Central memory CD4-positive, alpha-beta T cell (primary cell): ENCODE results near the gene OXLD1.
A peak's percentile ranks its signal among the peaks of the same experiment; 100 is the strongest.

Experiments used
- DNase-seq: peaks from one replicate; pipeline ENCODE4 v3.0.0; 2022

Gene OXLD1

DNA sequence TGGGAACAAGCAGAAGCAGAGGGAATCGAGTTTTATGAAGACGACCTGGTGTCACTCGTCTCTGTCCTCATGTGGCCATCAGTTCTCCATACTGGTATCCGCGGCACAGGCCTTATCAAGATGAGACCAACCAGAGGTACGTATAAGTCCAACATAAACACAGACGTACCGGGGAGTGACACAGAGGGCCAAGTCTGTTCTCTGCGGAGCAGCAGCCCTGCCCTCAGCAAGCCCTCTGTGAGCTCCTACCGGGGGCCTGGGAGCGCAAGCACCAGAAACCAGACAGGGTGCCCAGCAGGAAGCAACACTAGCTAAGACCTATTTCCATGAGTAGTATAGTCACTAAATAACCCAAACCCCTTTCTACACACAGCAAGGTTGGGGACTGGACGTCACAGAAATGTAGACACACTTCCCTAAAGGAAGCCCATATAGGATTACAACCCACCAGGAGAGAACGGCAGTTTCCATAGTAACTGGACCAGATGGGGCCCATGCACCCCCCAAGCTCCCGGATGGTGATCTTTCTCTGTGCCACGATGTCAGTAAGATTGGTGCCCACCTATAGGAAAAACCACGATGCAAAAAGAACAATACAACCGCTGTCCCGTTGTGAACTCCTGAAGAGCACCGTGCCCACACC is 16.3 kb upstream of the OXLD1 start:
- no peak for DNase-seq

DNA sequence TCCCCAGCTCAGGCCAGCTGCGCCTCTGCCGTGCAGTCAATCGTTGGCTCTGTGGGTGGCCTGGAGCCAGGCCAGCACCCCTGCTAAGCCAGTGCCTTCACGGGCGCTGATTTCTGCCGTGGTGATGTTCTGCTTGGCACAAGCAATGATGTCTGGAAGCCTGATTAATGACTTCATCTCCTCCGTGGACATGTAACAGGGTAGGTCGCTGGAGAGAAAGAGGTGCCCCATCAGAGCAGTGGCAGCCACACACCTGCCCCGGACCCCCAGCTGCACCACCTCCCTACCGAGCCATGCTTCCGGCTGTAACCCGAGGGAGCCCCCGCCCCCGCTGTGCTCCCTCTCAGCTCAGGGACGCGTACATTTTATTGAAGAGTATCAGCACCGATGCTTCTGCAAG is 15.3 kb upstream of the OXLD1 start:
- no peak for DNase-seq

DNA sequence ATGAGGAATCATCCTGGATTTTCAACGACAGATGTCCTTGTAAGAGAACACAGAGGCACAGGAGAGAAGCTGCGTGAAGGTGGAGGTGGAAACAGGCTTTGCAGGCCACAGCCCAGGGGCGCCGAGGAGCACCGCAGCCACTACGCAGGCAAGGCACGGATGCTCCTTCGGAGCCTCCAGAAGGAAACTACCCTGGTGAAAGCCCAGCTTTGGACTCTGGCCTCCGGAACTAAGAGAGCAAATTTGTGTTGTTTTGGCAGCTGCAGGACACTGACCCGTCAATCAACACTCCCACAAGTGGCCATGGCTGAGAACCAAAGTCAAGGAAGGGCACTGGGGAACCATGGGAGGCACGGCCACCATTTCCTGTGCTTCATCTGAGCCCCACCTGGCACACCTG is 13.7 kb upstream of the OXLD1 start:
- no peak for DNase-seq

DNA sequence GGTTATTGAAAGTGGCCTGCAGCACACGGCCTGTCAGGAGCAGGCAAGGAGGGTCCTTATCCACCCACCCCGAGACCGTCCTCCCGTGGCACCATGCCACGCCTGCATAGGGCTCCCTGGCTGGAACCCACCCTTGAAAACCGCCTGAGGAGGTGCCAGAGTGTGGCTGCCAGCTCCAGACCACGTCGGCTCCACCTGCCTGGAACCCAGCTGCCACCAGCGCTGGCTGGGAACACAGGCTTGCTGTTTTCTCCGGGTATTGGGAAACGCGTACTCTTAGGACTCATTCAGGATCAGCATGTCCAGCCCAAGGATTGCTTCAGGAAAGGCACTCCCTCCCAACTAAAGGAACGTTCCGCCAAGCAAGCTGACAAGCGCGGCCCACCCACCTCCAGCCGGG is 10.5 kb upstream of the OXLD1 start:
- DNase-seq = no peak

DNA sequence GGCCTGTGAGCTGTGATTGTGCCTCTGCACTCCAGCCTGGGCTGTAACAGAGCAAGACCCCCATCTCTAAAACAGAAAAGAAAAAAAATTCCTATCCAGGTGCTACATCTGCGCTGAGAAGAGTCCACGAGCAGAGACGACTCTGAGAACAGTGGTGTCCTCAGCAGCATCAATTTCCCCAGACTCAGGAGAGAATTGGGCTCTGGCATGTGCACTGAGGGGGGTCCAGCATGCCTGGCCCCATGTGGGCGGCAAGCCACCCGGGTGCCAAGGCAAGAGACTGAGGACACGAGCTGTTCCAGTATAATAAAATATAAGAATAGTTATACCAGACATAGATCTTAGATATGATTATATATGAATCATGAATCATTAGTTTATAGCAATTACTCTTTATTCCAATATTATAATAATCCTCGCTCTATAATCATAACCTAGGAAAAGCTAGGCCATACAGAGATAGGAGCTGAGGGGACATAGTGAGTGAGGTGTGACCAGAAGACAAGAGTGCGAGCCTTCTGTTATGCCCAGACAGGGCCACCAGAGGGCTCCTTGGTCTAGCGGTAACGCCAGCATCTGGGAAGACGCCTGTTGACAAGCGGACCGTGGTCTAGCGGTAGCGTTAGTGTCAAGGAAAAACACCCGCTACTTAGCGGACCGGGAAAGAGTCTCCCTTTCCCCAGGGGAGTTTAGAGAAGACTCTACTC is 9.3 kb upstream of the OXLD1 start:
- peak; percentile 18 for DNase-seq

DNA sequence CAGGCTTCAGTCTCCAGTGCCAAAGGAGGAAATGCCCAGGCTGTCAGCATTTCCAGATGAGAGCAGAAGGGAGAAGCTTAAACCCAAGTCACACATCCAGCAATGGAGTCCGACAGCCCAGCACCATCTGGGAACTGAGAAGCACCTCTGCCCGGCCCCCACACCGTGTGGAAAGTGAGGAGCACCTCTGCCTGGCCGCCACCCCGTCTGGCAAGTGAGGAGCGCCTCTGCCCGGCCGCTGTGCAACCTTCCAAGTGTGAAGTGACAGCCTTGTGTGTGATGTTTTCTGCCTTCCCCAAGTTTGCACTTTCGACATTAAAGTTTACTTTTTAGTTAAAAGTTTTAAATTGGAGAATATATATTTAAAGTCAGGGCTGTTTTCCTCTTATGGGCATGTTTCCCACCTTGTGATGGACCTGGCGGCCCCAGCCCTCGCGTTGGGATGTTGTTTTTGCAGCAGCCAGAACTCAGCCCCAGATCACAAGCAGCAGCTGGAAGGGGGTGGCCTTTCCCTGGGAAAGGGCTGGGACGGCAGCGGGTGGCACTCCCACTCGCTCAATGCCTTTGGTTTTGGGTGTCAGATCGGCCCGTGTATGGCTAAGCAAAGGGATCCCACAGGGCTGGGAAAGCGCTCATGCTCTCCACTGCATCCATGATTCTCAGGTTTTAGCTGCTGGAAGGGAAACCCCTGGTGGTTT is 7.3 kb upstream of the OXLD1 start:
- no peak for DNase-seq

DNA sequence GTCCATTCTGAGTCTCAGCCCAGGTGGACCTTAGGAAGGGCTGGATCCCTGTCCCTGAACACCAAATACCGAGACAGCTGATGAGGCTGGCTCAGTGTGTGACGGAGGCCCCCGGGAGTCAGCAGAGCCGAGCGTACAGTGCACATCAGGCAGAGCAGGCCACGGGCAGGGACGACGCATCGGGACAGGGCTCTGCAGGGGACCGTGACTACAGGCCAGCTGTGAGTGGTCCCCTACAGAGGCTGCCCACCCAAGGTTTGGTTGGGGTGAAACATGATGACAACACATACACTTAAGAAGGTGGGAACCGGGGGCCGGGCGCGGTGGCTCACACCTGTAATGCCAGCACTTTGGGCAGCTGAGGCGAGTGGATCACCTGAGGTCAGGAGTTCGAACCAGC is 6.5 kb upstream of the OXLD1 start:
- DNase-seq = no peak

DNA sequence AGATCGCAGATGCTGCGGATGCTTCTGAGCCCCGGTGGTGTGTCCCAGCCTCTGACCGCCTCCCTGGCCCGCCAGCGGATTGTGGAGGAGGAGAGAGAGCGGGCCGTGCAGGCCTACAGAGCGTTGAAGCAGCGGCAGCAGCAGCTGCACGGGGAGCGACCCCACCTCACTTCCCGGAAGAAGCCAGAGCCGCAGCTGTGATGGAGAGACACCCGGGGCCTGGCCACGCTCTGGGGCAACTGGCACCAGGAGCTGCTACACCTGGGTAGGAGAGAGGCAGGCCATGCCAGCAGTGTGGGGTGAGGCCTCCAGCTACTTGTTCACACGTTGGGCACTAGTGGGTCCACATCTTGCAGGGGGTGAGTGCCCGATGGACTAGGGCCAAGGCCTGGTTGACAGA is 6.1 kb upstream of the OXLD1 start:
- DNase-seq = no peak

DNA sequence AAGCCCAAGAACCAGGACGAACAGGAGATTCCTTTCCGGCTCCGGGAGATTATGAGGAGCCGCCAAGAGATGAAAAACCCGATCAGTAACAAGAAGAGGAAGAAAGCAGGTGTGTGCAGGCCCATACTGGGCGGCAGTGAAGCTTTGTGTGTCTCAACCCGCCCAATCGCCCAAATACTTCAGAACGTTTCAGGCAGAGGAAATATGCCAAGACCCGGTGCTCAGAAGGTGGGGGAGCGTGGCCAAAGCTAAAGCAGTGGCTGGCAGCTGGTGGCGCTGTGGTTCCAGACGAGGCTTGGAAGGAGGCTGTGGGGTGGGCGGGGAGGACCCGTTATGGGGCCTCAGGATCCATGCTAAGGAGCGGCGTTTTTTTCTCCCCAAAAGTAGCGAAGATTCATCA is 1.3 kb upstream of the OXLD1 start:
- DNase-seq = no peak

DNA sequence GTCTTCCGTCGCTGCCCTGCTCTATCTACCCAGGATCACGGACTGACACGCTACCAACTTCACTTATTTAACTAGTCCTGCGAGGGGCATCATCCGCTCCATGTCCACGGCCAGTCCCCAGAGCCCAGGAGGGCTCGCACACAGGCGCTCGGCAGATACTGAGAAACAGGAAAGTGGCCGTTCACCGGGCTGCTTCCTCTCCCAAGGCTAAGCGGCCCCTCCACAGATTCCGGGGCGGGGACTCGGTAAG is 388 bp downstream of the OXLD1 start:
- DNase-seq = no peak

DNA sequence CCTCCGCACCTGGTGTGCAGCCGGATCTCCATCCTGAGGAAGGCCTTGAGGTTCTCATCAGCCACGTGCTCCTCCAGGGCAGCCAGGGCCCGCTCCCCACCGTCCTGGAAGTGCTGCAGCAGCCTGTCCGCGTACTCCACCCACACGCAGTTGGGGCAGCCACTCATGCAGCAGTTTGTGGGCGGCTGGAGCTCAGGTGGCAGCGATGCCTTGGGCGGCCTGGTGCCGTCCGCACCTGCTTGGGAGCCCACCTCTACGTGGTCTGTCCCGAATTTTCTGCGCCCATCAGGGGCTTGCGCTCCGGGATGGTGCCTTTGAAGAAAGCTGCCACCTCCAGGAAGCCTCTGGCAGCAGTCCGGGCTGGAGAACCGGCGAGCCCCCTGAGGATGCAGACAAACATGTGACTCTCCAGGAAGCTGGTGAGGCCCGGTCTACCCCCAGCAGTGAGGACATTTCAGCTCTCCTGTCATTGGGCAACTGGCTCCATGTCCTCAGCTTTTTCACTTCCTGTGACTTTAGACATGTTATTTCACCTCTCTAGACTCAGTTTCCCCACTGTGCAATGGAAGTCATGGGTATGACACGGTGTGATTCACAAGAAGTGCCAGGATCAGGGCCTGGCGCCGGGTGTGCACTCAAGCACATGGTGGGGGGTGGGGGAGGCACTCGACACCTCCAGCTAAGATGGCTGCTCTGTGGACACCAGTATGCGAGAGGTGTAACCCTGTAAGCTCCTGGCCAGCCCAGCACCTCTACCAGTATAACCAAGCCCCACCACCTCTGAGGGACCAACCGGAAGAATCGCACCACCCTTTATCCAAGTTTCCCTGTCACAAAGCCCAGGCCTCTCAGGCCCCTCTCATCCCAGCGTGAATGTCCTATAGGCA is 957 bp downstream of the OXLD1 start:
- peak; percentile 28 for DNase-seq

DNA sequence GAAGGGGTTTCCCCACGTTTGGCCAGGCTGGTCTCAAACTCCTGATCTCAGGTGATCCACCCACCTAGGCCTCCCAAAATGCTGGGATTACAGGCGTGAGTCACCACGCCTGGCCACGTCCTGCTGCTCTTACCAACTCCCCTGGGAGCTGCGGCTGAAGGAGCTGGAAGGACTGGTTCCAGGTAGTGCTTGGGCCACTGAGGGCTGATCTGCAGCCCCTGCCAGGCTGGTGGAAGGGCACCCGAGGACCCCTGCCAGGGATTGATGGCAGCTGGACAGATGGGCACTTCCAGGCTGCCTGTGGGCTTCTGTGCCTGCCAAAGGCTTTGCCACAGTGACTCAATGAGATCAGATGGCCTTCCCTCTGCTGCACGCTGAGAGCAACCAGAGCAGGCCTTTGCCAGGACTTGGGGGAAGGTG is 2.3 kb downstream of the OXLD1 start:
- DNase-seq = no peak

DNA sequence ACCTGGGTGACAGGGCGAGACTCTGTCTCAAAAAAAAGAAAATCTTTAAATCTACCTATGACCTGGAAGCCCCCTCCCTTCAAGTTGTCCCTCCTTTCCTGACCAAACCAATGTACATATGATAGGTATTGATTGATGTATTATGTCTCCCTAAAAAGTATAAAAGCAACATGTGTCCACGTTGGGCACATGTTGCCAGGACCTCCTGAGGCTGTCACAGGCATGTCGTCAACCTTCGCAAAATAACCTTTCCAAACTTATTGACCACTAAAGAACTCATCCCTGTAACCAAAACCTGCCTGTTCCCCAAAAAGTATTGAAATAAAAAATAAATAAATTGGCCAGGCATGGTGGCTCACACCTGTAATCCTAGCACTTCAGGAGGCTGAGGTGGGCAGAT is 4.4 kb downstream of the OXLD1 start:
- DNase-seq = no peak

DNA sequence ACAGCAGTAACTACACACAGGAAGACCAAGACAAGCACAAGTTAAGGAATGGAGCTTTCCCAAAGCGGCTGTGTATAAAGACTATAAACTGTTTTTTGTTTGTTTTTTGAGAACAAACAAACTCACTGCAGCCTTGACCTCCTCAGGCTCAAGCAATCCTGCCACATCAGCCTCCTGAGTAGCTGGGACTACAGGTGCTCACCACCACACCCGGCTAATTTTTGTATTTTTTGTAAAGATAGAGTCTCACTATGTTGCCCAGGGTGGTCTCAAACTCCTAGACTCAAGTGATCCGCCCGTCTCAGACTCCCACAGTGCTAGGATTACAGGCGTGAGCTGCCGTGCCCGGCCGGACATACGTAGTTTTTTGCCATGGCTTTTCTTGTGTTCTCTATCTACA is 6.0 kb downstream of the OXLD1 start:
- no peak for DNase-seq

DNA sequence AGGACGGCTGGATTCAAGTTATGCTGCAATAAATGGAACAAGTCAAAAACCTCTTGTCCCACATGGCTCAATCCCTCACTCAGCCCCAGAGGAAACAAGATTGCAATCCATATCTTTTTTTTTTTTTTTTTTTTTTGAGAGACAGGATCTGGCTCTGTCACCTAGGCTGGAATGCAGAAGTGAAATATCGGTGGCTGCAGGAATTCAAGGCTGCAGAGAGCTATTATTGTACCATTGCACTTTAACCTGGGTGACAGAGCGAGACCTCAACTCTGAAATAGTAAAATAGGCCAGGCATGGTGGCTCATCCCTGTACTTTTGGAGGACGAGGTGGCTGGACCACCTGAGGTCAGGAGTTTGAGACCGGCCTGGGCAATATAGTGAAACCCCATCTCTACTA is 7.4 kb downstream of the OXLD1 start:
- DNase-seq = no peak

DNA sequence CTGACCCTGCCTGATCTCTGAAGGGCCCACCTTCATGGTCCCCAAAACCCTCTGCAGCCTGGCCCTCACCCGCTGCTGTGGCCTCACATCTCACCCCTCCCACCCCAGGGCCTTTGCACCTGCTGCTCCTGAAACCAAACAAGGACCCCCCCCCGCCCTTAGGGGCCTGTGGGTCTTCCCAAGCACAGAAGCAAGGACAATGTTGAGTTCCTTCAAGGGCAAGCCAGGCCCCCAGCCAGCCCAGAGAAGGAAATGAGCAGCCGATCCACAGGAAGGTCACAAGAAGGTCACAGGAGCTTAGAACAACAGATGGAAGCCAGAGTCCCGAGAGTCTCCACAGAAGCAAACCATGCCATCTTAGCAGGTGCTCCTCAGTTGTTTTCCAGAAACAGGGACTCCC is 9.6 kb downstream of the OXLD1 start:
- no peak for DNase-seq

DNA sequence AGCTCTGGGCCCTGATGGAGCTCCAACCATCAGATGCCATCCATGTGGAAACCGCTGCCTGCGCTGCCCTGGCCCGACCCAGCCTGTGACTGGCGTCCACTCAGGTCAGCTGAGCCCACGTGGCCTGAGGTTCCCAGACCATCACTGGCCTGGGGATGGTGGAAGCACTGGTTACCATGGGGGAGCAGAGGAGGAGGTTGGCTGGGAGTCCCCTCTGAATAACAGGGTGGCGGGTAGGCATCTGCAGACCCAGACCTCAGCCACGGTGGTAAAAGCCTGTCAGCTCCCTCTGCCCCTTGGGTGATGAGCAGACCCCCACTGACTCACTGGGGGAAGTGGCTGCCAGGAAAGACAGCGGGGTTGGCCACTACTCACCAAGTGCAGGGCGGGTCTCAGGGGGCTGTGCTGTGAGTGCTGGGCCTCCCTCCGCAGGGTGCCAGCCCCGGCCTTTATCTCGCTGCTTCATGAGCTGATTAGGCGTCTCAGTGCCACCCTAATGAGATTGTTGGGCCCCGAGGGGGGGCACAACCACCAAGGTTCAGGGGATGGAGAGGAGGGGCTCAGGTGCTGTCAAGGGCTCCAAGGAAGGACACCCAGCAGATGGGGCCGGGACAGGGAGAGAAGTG is 10.2 kb downstream of the OXLD1 start, which contains the start of gene PDE6G:
Gene PDE6G (minus strand): TSS at position 425 of the 626 bp plus-strand sequence. CDS start 3,237 bp downstream, outside the sequence.
- DNase-seq = no peak

DNA sequence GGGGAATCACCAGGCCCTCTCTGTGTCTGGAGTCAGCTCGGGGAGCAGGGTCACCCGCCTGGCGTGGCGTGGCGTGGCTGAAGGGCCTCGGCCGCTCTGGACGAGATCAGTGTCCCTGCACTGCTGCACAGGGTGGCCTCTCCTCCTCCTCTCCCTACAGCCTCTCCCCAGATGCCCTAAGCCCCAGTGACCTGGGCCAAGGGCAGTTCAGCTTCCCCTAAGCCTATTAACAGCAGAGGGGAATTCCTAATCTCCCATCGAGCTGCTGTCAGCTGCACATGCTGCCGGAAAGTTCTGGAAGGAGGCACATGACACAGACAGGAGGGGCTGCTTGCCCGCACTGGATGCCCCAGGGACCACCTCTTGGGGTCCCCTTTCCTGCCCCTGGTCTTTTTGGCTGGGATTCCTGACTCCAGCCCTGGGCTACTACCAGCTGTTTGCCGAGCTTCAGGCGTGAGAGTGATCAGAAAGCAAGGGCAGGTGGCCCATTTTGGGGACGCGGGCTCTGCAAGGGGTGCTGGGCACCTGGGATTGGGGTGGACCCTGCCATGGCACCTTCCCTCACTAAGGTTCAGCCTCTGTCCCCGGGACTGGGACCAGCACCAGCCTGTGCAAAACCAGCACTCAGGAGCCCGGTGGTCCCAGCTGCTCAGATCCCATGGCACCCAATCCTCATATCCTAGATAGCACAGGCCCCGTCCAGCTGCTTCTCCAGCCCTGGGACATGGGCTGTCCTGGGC is 10.9 kb downstream of the OXLD1 start:
- no peak for DNase-seq

DNA sequence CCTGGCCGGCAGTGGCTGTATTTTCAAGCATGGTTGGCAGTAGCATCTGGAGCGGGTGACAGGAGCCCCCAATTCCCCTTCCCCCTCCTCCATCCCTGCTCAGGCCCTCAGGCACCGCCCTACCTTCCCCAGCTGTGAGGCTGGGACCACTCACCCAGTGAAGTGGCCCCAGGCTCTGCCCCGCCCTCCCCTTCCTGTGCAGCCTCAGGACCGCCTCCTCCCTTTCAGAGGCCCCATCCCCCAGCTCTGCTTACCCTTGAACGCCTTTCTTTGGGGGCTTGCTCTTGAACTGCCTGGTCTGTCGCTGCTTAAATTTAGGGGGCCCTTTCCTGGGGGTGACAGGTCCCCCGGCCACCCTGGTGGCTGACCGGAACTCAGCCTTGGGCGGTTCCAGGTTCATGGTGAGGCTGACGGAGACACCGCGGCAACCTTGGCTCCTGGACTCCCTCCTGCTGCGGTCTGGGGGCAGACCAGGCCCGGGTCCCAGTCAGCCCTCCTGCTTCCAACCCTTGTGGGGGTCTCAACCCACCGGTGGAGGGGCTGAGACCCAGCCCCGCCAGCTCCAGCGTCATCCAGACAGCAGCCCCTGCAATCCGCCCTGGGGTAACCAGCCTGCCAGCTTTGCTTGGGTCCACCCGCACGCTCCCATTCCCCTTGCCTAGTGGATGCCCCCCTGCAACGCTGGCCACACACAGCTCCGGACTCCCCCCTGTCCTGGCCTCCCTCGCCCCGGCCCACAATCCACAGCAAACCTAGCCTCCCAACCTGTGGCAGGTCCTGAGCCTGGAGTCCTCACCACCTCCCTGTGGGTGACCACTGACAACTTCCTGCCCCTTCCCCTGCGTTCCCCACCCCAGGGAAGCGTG is 13.3 kb downstream of the OXLD1 start:
- no peak for DNase-seq

DNA sequence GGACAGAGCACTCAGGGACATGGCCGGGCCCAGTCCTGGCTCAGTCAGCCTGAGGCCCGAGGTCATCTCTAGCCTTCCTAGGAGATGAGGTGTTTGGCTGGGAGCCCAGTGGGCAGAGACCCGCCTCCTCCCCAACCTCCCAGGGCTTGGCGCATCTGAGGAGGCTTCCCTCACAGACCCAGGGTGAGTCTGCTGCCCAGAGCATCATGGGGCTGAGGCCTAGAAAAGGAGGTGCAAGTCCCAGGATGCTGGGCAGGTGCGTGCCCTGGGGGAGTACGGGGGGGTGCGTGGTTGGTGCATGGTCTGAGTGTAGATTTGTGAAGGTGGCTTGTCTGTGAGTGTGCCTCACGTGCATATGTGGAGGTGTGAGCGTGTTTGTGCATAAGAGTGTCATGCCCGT is 14.7 kb downstream of the OXLD1 start:
- DNase-seq = no peak

DNA sequence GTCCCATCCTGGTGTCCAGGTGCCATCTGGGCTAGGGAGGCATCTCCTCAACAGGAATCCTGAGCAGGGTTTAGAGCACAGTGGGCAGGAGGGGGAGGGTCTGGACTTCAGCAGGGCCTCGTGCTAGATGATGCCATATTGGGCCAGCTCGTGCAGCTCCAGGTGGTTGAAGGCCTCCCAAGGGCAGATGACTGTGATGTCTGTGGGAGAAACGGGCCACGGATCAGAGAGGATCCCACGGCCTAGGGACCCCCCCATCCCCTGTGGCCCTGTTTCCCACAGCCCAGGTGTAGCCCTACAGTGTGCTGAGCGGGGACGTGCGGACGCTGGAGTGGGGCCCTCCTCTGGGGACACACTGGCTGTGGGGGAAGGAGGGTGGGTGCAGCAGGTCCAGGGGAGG is 15.5 kb downstream of the OXLD1 start:
- DNase-seq = no peak
